Measurements from ENCODE around the gene PNLIPRP3. TPM values are rescaled to one million over a fixed set of nuclear protein-coding genes. Genes with fewer than 3 reads are reported as not detected.

Gene PNLIPRP3
- polyA plus RNA-seq, 1 of the 3 experiments (the other 2 are of a cell fraction) = not detected

DNA sequence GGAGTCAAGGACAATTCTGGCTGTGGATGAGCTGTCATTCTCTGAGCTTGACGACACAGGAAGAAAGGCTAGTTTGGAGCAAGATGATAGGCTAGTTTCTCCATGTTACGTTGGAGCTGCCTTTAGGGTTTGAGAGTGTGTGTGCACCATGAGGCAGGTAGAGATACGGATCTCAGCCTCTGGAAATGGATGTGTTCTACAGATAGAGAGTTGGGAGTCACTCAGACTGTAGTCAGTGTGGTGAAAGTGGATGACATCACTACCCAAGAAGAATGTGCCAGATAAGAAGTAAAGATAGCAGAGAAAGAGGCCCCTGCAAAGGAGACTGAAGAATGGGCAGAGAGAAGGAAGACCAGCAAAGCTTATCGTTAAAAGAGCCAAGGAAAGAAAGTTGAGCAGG lies 42.4 kb downstream of the PNLIPRP3 start:
- CTCF ChIA-PET = interaction anchor here (1.9 kb wide), 1 partner anchor 10 kb away, joined by 6 read pairs; no protein-coding TSS in a partner anchor

DNA sequence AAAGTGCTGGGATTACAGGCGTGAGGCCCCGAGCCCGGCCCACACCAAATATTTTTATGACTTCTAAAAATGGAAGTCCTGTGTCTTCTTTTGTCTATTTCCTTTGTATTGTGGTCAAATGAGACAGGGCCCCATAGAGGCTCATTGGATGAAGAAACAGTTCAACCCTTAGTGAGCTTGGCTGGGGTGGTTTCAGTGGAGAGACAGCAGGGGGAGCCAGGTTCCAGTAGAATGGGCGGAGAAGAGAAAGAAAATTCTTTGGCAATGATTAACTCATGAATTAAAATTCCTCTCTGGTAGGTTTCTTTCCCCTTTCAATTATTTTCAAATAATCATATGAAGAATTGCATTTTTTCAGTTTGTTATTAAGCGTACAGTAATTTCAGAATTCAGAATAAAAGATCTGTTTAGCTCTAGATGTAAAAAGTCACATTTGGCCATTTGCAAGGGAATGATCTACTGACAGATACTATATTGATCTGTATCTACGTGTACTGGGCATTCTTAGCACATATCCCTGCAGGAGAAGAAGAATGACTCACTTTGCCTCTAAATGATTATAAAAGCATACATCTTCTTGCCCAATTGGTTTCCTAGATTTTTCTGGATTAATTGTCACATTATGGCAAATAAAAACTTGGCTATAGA lies 43.2 kb downstream of the PNLIPRP3 start:
- Histone ChIP-seq H3K27ac (ENCODE audit: low read depth in 2 of 2, low read length in 1 of 2) (no peak overlapping the region), H3K9me3 (no peaks in the 10 kb centered on the region), H3K4me1 (ENCODE audit: control insufficient read depth in 1 of 2, insufficient read depth in 2 of 2, low read depth in 1 of 2, low read length in 1 of 2) (no peaks in the 10 kb centered on the region), H3K79me2 (ENCODE audit: insufficient read depth) (no peaks in the 10 kb centered on the region; the same call in 1 of the 2 replicates), H4K20me1 (ENCODE audit: insufficient read depth) (no peaks in the 10 kb centered on the region), H3K4me3 (ENCODE audit: low read depth in 2 of 2, low read length in 1 of 2) (no peak overlapping the region), H3K9ac (no peak overlapping the region), H2AFZ (ENCODE audit: low read depth) (no peak overlapping the region), H3F3A (replicated peaks; ENCODE audit: insufficient read depth) (peaks cover 4% of the 10 kb centered on the region), H3K9me2 (0 out of 2 replicates have a peak, but pooled peaks cover 3% of the 10 kb centered on the region), H3K36me3 (replicated peaks in 1 of 2; ENCODE audit: control insufficient read depth in 1 of 2, insufficient read depth in 2 of 2, low read length in 1 of 2) (no peaks in the 10 kb centered on the region), H3K4me2 (0 out of 2 replicates have a peak overlapping the region, but pooled peaks have one; percentile 14), H3K27me3 (ENCODE audit: insufficient read depth) (no peaks in the 10 kb centered on the region)
- 48% methylated on average over 6 of the region's 6 CpGs for WGBS (ENCODE audit: low lambda C conversion rate)
- DNase-seq = peak; percentile 30
- ChIA-PET CTCF (interaction anchor here (1.3 to 1.9 kb wide), 2 partner anchors 10 to 20 kb away, joined by 3 to 6 read pairs; no protein-coding TSS in a partner anchor), POLR2A (no interaction called here)
- TF ChIP-seq RAD21 (IDR thresholded peaks at IDR 0.05; ENCODE audit: low read length) = peak; percentile 39; the same call in 1 of the 2 replicates
- TF ChIP-seq, protein P1, sequence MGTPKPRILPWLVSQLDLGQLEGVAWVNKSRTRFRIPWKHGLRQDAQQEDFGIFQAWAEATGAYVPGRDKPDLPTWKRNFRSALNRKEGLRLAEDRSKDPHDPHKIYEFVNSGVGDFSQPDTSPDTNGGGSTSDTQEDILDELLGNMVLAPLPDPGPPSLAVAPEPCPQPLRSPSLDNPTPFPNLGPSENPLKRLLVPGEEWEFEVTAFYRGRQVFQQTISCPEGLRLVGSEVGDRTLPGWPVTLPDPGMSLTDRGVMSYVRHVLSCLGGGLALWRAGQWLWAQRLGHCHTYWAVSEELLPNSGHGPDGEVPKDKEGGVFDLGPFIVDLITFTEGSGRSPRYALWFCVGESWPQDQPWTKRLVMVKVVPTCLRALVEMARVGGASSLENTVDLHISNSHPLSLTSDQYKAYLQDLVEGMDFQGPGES (IDR thresholded peaks at IDR 0.05; ENCODE audit: low read depth, low read length) = no peak
- no peak for TF ChIP-seq EP300 (IDR thresholded peaks at IDR 0.05; ENCODE audit: borderline replicate concordance in 1 of 2, low read depth in 1 of 2, low read length in 1 of 2)
- no peak for TF ChIP-seq ELF1 (IDR thresholded peaks at IDR 0.05)
- no peak for TF ChIP-seq TAF1 (IDR thresholded peaks at IDR 0.05; ENCODE audit: borderline replicate concordance, low read depth, low read length)
- TF ChIP-seq, protein P2, sequence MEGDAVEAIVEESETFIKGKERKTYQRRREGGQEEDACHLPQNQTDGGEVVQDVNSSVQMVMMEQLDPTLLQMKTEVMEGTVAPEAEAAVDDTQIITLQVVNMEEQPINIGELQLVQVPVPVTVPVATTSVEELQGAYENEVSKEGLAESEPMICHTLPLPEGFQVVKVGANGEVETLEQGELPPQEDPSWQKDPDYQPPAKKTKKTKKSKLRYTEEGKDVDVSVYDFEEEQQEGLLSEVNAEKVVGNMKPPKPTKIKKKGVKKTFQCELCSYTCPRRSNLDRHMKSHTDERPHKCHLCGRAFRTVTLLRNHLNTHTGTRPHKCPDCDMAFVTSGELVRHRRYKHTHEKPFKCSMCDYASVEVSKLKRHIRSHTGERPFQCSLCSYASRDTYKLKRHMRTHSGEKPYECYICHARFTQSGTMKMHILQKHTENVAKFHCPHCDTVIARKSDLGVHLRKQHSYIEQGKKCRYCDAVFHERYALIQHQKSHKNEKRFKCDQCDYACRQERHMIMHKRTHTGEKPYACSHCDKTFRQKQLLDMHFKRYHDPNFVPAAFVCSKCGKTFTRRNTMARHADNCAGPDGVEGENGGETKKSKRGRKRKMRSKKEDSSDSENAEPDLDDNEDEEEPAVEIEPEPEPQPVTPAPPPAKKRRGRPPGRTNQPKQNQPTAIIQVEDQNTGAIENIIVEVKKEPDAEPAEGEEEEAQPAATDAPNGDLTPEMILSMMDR (IDR thresholded peaks at IDR 0.05) = peak; percentile 69
- no peak for TF ChIP-seq GABPA (IDR thresholded peaks at IDR 0.05; ENCODE audit: low read depth)
- TF ChIP-seq, protein P3, sequence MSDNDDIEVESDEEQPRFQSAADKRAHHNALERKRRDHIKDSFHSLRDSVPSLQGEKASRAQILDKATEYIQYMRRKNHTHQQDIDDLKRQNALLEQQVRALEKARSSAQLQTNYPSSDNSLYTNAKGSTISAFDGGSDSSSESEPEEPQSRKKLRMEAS (IDR thresholded peaks at IDR 0.05; ENCODE audit: low read depth) = no peak
- TF ChIP-seq FOXJ3 (CRISPR knock-in tag; IDR thresholded peaks at IDR 0.05) = no peak

More for the DNA sequence above, 42.4 kb downstream of the PNLIPRP3 start:
- Histone ChIP-seq H3K9me2 (0 out of 2 replicates have a peak, but pooled peaks cover 3% of the 10 kb centered on the region), H3F3A (replicated peaks; ENCODE audit: insufficient read depth) (peaks cover 4% of the 10 kb centered on the region), H3K9ac (no peak overlapping the region), H2AFZ (ENCODE audit: low read depth) (peak overlapping the region; percentile 27; the same call in 1 of the 2 replicates), H3K4me2 (no peak overlapping the region), H3K4me3 (ENCODE audit: low read depth in 2 of 2, low read length in 1 of 2) (no peak overlapping the region), H3K36me3 (replicated peaks in 1 of 2; ENCODE audit: control insufficient read depth in 1 of 2, insufficient read depth in 2 of 2, low read length in 1 of 2) (no peaks in the 10 kb centered on the region), H3K27me3 (ENCODE audit: insufficient read depth) (no peaks in the 10 kb centered on the region), H4K20me1 (ENCODE audit: insufficient read depth) (no peaks in the 10 kb centered on the region), H3K79me2 (ENCODE audit: insufficient read depth) (no peaks in the 10 kb centered on the region; the same call in 1 of the 2 replicates), H3K9me3 (no peaks in the 10 kb centered on the region), H3K27ac (ENCODE audit: low read depth in 2 of 2, low read length in 1 of 2) (no peak overlapping the region), H3K4me1 (ENCODE audit: control insufficient read depth in 1 of 2, insufficient read depth in 2 of 2, low read depth in 1 of 2, low read length in 1 of 2) (no peaks in the 10 kb centered on the region)
- no peak for DNase-seq
- POLR2A ChIA-PET = interaction anchor here (0.6 kb wide), 1 partner anchor 162 kb away, joined by 4 read pairs; no protein-coding TSS in a partner anchor
- 46% methylated on average over 4 of the region's 4 CpGs for WGBS (ENCODE audit: low lambda C conversion rate)
- TF ChIP-seq EZH2phosphoT487 (IDR thresholded peaks at IDR 0.05; ENCODE audit: borderline replicate concordance, low read depth) (no peak), EP300 (IDR thresholded peaks at IDR 0.05; ENCODE audit: borderline replicate concordance in 1 of 2, low read depth in 1 of 2, low read length in 1 of 2) (no peak), RCOR1 (IDR thresholded peaks at IDR 0.05; ENCODE audit: low read length) (no peak), ELF1 (IDR thresholded peaks at IDR 0.05) (no peak), RFX5 (IDR thresholded peaks at IDR 0.05; ENCODE audit: low read length) (no peak), FOXJ3 (CRISPR knock-in tag; IDR thresholded peaks at IDR 0.05) (no peak), FOXM1 (IDR thresholded peaks at IDR 0.05; ENCODE audit: low read depth) (no peak), SMC3 (IDR thresholded peaks at IDR 0.05; ENCODE audit: low read depth, low read length) (no peak)
- TF ChIP-seq, protein P4, sequence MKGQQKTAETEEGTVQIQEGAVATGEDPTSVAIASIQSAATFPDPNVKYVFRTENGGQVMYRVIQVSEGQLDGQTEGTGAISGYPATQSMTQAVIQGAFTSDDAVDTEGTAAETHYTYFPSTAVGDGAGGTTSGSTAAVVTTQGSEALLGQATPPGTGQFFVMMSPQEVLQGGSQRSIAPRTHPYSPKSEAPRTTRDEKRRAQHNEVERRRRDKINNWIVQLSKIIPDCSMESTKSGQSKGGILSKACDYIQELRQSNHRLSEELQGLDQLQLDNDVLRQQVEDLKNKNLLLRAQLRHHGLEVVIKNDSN (IDR thresholded peaks at IDR 0.05; ENCODE audit: borderline replicate concordance, low read depth) = no peak
- TF ChIP-seq, protein P5, sequence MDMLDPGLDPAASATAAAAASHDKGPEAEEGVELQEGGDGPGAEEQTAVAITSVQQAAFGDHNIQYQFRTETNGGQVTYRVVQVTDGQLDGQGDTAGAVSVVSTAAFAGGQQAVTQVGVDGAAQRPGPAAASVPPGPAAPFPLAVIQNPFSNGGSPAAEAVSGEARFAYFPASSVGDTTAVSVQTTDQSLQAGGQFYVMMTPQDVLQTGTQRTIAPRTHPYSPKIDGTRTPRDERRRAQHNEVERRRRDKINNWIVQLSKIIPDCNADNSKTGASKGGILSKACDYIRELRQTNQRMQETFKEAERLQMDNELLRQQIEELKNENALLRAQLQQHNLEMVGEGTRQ (IDR thresholded peaks at IDR 0.05; ENCODE audit: borderline replicate concordance, low read depth, low read length) = no peak
- TF ChIP-seq, protein P1 (IDR thresholded peaks at IDR 0.05; ENCODE audit: low read depth, low read length) = no peak
